SK-N-SH (cell line): ENCODE data around the gene SHC3.

Experiments used
- CTCF ChIP-seq: fragments of 200-600 bp; sonication (generic); IDR thresholded peaks from 2 replicates; pipeline ENCODE4 v1.6.1; 2017; ENCODE audit warnings: antibody characterized with exemption, mild to moderate bottlenecking, moderate library complexity
- EZH2phosphoT487 ChIP-seq: fragments of 200-600 bp; sonication (generic); IDR thresholded peaks from 2 replicates; pipeline ENCODE4 v1.6.1; 2017; ENCODE audit warnings: low read depth, mixed run types, mild to moderate bottlenecking, antibody characterized with exemption, moderate library complexity, borderline replicate concordance
- GABPA ChIP-seq: IDR thresholded peaks from 2 replicates; pipeline ENCODE4 v1.4.0; 2012; ENCODE audit warnings: low read depth, mild to moderate bottlenecking
- GATA2 ChIP-seq: sonication (generic); formaldehyde crosslinking; IDR thresholded peaks from 2 replicates; pipeline ENCODE4 v1.5.0; 2020; ENCODE audit warnings: mild to moderate bottlenecking, missing genetic modification reagents
- MXI1 ChIP-seq: IDR thresholded peaks from 2 replicates; pipeline ENCODE4 v1.6.1; 2012; ENCODE audit warnings: mild to moderate bottlenecking, low read depth, low read length, improper control_type of control experiment
- NRF1 ChIP-seq: IDR thresholded peaks from 2 replicates; pipeline ENCODE4 v1.6.1; 2012; ENCODE audit warnings: low read depth, mild to moderate bottlenecking, low read length
- POLR2AphosphoS5 ChIP-seq: IDR thresholded peaks from 2 replicates; pipeline ENCODE4 v1.6.1; 2012; ENCODE audit warnings: low read depth, low read length
- USF2 ChIP-seq: fragments of 150-350 bp; IDR thresholded peaks from 2 replicates; pipeline ENCODE4 v1.6.1; 2017; ENCODE audit warnings: antibody characterized with exemption, low read length, low read depth, borderline replicate concordance
- TF ChIP-seq, protein P1 (sequence below): fragments of 150-350 bp; IDR thresholded peaks from 2 replicates; pipeline ENCODE4 v1.6.1; 2016; ENCODE audit warnings: mild to moderate bottlenecking, low read depth, low read length

- TF ChIP-seq CTCF (no peak), USF2 (no peak), NRF1 (no peak), GABPA (no peak), POLR2AphosphoS5 (no peak), MXI1 (no peak), GATA2 (no peak), EZH2phosphoT487 (no peak)
- TF ChIP-seq, protein P1, sequence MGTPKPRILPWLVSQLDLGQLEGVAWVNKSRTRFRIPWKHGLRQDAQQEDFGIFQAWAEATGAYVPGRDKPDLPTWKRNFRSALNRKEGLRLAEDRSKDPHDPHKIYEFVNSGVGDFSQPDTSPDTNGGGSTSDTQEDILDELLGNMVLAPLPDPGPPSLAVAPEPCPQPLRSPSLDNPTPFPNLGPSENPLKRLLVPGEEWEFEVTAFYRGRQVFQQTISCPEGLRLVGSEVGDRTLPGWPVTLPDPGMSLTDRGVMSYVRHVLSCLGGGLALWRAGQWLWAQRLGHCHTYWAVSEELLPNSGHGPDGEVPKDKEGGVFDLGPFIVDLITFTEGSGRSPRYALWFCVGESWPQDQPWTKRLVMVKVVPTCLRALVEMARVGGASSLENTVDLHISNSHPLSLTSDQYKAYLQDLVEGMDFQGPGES: no peak
These were observed 164.5 kb downstream of the SHC3 start for GRCh38 chr9:89014153-89014552.
